GM19328 (cell line): ENCODE data around the gene PCOLCE2.

ENCODE experiments used
- ATAC-seq: cut with Tn5 transposase; IDR thresholded peaks from one replicate; pipeline ENCODE4 v1.9.1; 2021; ENCODE audit warnings: mild to moderate bottlenecking, moderate library complexity; ENCODE audit not compliant: unreplicated experiment

Gene PCOLCE2

GRCh38 chr3:142866841-142867631 lies 21.8 kb downstream of the PCOLCE2 start:
- ATAC-seq = no peak

- ATAC-seq = no peak
Measured at GRCh38 chr3:142863930-142864920, 24.7 kb downstream of the PCOLCE2 start.

GRCh38 chr3:142863010-142863817 lies 25.7 kb downstream of the PCOLCE2 start:
- ATAC-seq = no peak

GRCh38 chr3:142861926-142862325 lies 27.0 kb downstream of the PCOLCE2 start:
- no peak for ATAC-seq

GRCh38 chr3:142858043-142858442 lies 30.8 kb downstream of the PCOLCE2 start:
- no peak for ATAC-seq

- no peak for ATAC-seq
Measured at GRCh38 chr3:142857056-142857455, 31.8 kb downstream of the PCOLCE2 start.

- no peak for ATAC-seq
Measured at GRCh38 chr3:142853270-142854168, 35.4 kb downstream of the PCOLCE2 start.

- no peak for ATAC-seq
Measured at GRCh38 chr3:142852009-142852408, 36.9 kb downstream of the PCOLCE2 start.

GRCh38 chr3:142850395-142851023 lies 38.4 kb downstream of the PCOLCE2 start:
- ATAC-seq = no peak

- no peak for ATAC-seq
Measured at GRCh38 chr3:142849148-142849547, 39.7 kb downstream of the PCOLCE2 start.

- ATAC-seq = no peak
Measured at GRCh38 chr3:142846779-142847577, 41.9 kb downstream of the PCOLCE2 start.

- ATAC-seq = no peak
Measured at GRCh38 chr3:142844339-142844977, 44.4 kb downstream of the PCOLCE2 start.

- no peak for ATAC-seq
Measured at GRCh38 chr3:142839831-142840230, 49.1 kb downstream of the PCOLCE2 start.

- ATAC-seq = no peak
Measured at GRCh38 chr3:142837526-142837925, 51.4 kb downstream of the PCOLCE2 start.

- ATAC-seq = peak; percentile 95
Measured at GRCh38 chr3:142828703-142829305, 60.1 kb downstream of the PCOLCE2 start.

- ATAC-seq = no peak
Measured at GRCh38 chr3:142819179-142819578, 69.7 kb downstream of the PCOLCE2 start.

GRCh38 chr3:142818651-142819050 lies 70.2 kb downstream of the PCOLCE2 start:
- ATAC-seq = no peak

GRCh38 chr3:142817897-142818296 lies 71.0 kb downstream of the PCOLCE2 start:
- no peak for ATAC-seq
